SU-DHL-6 (cell line): ENCODE measurements around the gene SLC41A3.

Experiments used
- EZH2phosphoT487 ChIP-seq: fragments of 200-600 bp; sonication (generic), shearing (Covaris generic); conservative IDR thresholded peaks from 2 replicates; pipeline ENCODE4 v1.6.1; 2018; ENCODE audit warnings: mild to moderate bottlenecking, antibody characterized with exemption, low read length, moderate library complexity, mixed read lengths
- TF ChIP-seq, protein P1 (sequence below): fragments of 200-600 bp; sonication (generic); IDR thresholded peaks from one replicate; pipeline ENCODE4 v1.5.1; 2017; ENCODE audit warnings: antibody characterized with exemption, mild to moderate bottlenecking, low read length, moderate library complexity; ENCODE audit not compliant: insufficient read depth, poor library complexity, severe bottlenecking

DNA sequence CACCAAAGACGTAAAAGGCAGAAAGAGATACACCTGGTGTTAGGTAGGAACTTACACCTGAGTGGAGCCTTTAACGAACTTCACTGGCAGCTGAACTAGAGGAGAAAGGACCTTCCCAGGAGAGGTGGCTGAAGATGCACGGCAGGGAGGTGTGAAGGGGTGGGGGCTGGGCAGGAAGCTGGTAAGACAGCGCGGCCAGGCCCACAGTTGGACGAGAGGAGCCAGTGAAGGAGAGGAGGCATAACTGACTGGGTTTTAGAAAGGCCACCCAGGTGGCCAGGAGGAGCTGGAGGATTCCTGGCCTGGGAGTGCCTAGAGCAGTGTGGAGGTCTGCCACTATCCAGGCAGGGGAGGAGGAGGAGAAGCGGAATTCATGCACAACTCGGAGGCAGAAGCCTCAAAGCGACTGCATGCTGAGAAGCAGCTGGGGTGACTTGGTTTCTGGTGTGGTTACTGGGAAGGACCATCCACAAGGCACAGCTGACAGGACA lies 51.9 kb downstream of the SLC41A3 start:
- TF ChIP-seq, protein P1, sequence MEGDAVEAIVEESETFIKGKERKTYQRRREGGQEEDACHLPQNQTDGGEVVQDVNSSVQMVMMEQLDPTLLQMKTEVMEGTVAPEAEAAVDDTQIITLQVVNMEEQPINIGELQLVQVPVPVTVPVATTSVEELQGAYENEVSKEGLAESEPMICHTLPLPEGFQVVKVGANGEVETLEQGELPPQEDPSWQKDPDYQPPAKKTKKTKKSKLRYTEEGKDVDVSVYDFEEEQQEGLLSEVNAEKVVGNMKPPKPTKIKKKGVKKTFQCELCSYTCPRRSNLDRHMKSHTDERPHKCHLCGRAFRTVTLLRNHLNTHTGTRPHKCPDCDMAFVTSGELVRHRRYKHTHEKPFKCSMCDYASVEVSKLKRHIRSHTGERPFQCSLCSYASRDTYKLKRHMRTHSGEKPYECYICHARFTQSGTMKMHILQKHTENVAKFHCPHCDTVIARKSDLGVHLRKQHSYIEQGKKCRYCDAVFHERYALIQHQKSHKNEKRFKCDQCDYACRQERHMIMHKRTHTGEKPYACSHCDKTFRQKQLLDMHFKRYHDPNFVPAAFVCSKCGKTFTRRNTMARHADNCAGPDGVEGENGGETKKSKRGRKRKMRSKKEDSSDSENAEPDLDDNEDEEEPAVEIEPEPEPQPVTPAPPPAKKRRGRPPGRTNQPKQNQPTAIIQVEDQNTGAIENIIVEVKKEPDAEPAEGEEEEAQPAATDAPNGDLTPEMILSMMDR = no peak
- no peak for TF ChIP-seq EZH2phosphoT487
